ENCODE measurements around the gene C11orf97.

- no peak for TF ChIP-seq CTCF (conservative IDR thresholded peaks at IDR 0.05)
- TF ChIP-seq EZH2 (IDR thresholded peaks at IDR 0.05; ENCODE audit: low read depth): no peak
Observed at GRCh38 chr11:94557421-94557820, 45.2 kb downstream of the C11orf97 start.

Data from PC-9 (cell line).